Smooth muscle cell of the brain vasculature (primary cell): ENCODE measurements around the gene RAI1.

Source experiments
- DNase-seq: peaks from one replicate; pipeline ENCODE4 v3.0.0-alpha.2; 2012; ENCODE audit warnings: low read depth, low spot score

The RAI1 gene

GRCh38 chr17:17784657-17785267 lies 103.5 kb downstream of the RAI1 start:
- DNase-seq = no peak

GRCh38 chr17:17785407-17785806 lies 104.1 kb downstream of the RAI1 start:
- DNase-seq = no peak

- DNase-seq = no peak
Measured at GRCh38 chr17:17786998-17787397, 105.7 kb downstream of the RAI1 start.

- no peak for DNase-seq
Measured at GRCh38 chr17:17787568-17787967, 106.3 kb downstream of the RAI1 start.

- no peak for DNase-seq
Measured at GRCh38 chr17:17788967-17789366, 107.7 kb downstream of the RAI1 start.

GRCh38 chr17:17789410-17789809 lies 108.2 kb downstream of the RAI1 start:
- no peak for DNase-seq

GRCh38 chr17:17789828-17790636 lies 108.8 kb downstream of the RAI1 start:
- no peak for DNase-seq

- no peak for DNase-seq
Measured at GRCh38 chr17:17790637-17791464, 109.6 kb downstream of the RAI1 start.

GRCh38 chr17:17792037-17792550 lies 110.8 kb downstream of the RAI1 start:
- no peak for DNase-seq

- DNase-seq = no peak
Measured at GRCh38 chr17:17792551-17793377, 111.5 kb downstream of the RAI1 start.

- DNase-seq = no peak
Measured at GRCh38 chr17:17793378-17794214, 112.3 kb downstream of the RAI1 start.

- no peak for DNase-seq
Measured at GRCh38 chr17:17794382-17794781, 113.1 kb downstream of the RAI1 start.

- no peak for DNase-seq
Measured at GRCh38 chr17:17795296-17795695, 114.0 kb downstream of the RAI1 start.

- DNase-seq = no peak
Measured at GRCh38 chr17:17795946-17796786, 114.9 kb downstream of the RAI1 start.

- no peak for DNase-seq
Measured at GRCh38 chr17:17796787-17797061, 115.5 kb downstream of the RAI1 start.

- DNase-seq = no peak
Measured at GRCh38 chr17:17797119-17797809, 116.0 kb downstream of the RAI1 start.

- DNase-seq = no peak
Measured at GRCh38 chr17:17798010-17798556, 116.8 kb downstream of the RAI1 start.

GRCh38 chr17:17798573-17799255 lies 117.5 kb downstream of the RAI1 start:
- DNase-seq = no peak
